ENCODE results near the gene PLEKHM3. TPM values are rescaled to one million over a fixed set of nuclear protein-coding genes. Genes with fewer than 3 reads are reported as not detected.

Gene PLEKHM3
- total RNA-seq, 6 experiments from 2014 or later = 4.4 to 13.4 (median 8.9) TPM

GRCh38 chr2:207835805-207836204 is 189.5 kb downstream of the PLEKHM3 start:
- 100% methylated on average over 1 of the region's 1 CpG for WGBS (ENCODE audit: insufficient coverage, low coverage, low lambda C conversion rate, missing lambda C conversion rate)
- H3K9me3 ChIP-seq = no peaks in the 10 kb centered on the region
- ATAC-seq (peak; percentile 12 to 76 (median 41)), DNase-seq (no peak)
- no peaks in the 10 kb centered on the region for H3K36me3 ChIP-seq
- peaks cover 0 to 24% (median 5%) of the 10 kb centered on the region in 4 donors for H3K4me1 ChIP-seq
- TF ChIP-seq POLR2A (IDR thresholded peaks at IDR 0.05) (no peak), CTCF (IDR thresholded peaks at IDR 0.05) (no peak)
- intact Hi-C loops (cut with DNase I) = no loop called here
- H3K27me3 ChIP-seq = no peaks in the 10 kb centered on the region
- H3K27ac ChIP-seq = no peak overlapping the region
- no peak overlapping the region for H3K4me3 ChIP-seq

DNA sequence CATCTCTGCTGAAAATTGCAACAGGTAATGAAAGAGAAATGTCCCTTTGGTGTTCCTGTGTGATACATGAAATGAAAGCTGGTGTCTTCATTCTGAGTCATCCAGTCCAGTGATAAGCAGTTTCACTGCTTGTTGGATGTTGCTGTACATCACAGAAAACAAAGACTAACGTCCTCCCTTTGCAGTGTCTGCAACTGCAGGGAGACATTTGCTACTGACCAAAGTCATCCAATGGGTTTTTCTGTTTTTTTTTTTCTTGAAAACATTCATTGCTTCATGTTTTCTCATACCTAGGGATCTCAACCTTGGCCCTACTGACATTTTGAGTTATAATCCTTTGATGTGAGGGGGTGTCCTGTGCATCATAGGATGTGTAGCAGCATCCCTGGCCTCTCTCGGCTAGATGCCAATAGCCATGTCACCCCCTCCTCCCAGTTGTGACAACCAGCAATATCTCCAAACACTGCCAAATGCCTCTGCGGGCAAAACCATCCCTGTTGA is 192.0 kb downstream of the PLEKHM3 start:
- intact Hi-C loops (cut with DNase I) = no loop called here
- peak in 1 of 4 donors; percentile 65 for ATAC-seq
- 51% methylated on average over 2 of the region's 3 CpGs for WGBS (ENCODE audit: insufficient coverage, low coverage, low lambda C conversion rate, missing lambda C conversion rate)
- TF ChIP-seq CTCF (IDR thresholded peaks at IDR 0.05) = no peak
- peaks cover 0 to 35% (median 14%) of the 10 kb centered on the region in 4 donors for H3K4me1 ChIP-seq
- H3K27me3 ChIP-seq = no peaks in the 10 kb centered on the region
- no peak for DNase-seq
- no peaks in the 10 kb centered on the region for H3K9me3 ChIP-seq
- no peak overlapping the region for H3K4me3 ChIP-seq
- H3K27ac ChIP-seq = peak overlapping the region in 2 of 3 donors; percentile 30 to 43
- H3K36me3 ChIP-seq = no peaks in the 10 kb centered on the region

DNA sequence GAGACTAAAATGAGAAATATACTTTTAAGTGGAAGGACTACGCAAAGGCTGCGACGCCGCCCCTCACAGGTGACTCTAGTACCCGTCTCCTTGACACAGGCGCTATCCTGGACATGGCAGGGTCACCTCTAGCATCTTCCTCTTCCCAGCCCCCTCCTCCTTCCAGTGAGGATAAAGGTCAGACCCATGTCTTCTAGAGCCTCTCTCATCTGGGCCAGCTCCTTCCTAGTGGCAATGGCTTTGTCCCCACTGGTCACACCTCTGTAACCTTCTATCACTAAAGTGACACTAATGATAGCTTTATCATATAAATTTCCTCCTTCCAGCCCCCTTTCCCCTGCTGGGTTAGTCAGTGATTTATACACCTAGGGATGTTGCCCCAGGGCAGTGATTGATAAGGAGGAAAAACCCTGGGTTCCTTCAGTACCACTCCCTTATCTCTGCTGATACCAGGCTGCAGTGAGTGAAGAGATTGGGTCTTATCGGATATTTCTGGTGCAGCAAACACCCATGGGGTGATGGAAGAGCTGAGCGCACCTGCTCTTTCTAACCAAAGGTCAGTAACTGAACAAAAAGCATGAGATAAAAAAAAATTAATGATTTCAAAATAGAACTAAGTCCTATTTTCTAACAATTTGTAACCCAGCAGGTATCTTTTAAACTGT is 193.6 kb downstream of the PLEKHM3 start:
- ATAC-seq (peak in 3 of 4 donors; percentile 15 to 41 (median 38)), DNase-seq (peak in 1 of 3 donors; percentile 29)
- Histone ChIP-seq H3K4me3 (no peak overlapping the region), H3K9me3 (no peaks in the 10 kb centered on the region), H3K27ac (peak overlapping the region; percentile 20 to 47 (median 43)), H3K36me3 (peaks cover 0 to 10% (median 0%) of the 10 kb centered on the region in 4 donors), H3K27me3 (no peaks in the 10 kb centered on the region), H3K4me1 (peaks cover 0 to 34% (median 14%) of the 10 kb centered on the region in 4 donors)
- intact Hi-C loops (cut with DNase I) = no loop called here
- TF ChIP-seq CTCF (IDR thresholded peaks at IDR 0.05) (no peak), POLR2A (IDR thresholded peaks at IDR 0.05) (no peak)
- WGBS (ENCODE audit: insufficient coverage, low coverage, low lambda C conversion rate, missing lambda C conversion rate) = 85% methylated on average over 7 of the region's 8 CpGs

DNA sequence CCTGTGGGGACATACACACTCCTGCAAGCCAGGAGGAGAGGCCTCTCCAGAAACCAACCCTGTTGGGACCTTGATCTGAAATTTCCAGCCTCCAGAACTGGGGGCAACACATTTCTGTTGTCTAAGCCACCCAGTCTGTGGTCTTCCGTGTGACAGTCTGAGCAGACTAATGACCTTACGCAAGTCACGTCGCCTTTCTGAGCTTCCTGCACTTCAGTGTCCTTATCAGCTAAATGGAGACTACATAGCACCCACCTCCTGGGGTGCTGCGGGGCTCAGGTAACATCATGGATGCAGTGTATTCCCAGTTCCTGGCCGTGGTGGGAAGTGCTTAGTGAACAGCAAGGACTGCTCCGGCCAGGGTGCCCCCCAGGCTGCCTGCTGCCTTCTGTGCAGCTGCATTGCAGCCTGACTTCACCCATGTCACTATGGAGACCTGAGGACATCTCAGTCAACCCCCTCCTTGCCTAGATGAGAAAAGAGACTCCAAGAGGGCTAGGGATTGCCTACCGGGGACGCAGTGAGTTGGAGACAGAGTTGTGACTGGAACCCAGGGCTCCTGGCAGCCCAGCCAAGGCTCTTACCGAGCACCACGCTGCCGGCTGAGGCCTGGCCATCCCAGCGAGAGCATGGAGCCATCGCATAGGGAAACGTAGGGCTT is 194.4 kb downstream of the PLEKHM3 start:
- WGBS (ENCODE audit: insufficient coverage, low coverage, low lambda C conversion rate, missing lambda C conversion rate) = 90% methylated on average over 10 of the region's 15 CpGs
- no peaks in the 10 kb centered on the region for H3K9me3 ChIP-seq
- H3K4me1 ChIP-seq = peaks cover 0 to 26% (median 13%) of the 10 kb centered on the region in 4 donors
- ATAC-seq (no peak), DNase-seq (peak in 1 of 3 donors; percentile 25)
- no peak overlapping the region for H3K27ac ChIP-seq
- peaks cover 0 to 17% (median 0%) of the 10 kb centered on the region in 4 donors for H3K36me3 ChIP-seq
- H3K27me3 ChIP-seq = no peaks in the 10 kb centered on the region
- TF ChIP-seq CTCF (IDR thresholded peaks at IDR 0.05) (no peak), POLR2A (IDR thresholded peaks at IDR 0.05) (no peak)
- H3K4me3 ChIP-seq = no peak overlapping the region
- intact Hi-C loops (cut with DNase I) = no loop called here

Measured in right lobe of liver (tissue), 6 donors.